CD14-positive monocyte (primary cell): Measurements from ENCODE around the gene GIN1. TPM values are rescaled to one million over a fixed set of nuclear protein-coding genes. Genes with fewer than 3 reads are reported as not detected.
A peak's percentile ranks its signal among the peaks of the same experiment; 100 is the strongest.

Source experiments
- DNase-seq, 3 donors: peaks; one replicate each; pipeline ENCODE4 v3.0.0-alpha.2; 2011 to 2022
- H2AFZ ChIP-seq: 2 replicates; pipeline ENCODE4 v1.6.0; 2012; ENCODE audit warnings: mild to moderate bottlenecking, low read depth, low read length, inconsistent platforms; ENCODE audit not compliant: insufficient read depth, poor library complexity, severe bottlenecking
- H3K27ac ChIP-seq, 2 donors: 1 replicate in 1 of 2; 2 replicates in 1 of 2; pipeline ENCODE4 v1.5.1; 2012 to 2013; ENCODE audit warnings: low read length in 2 of 2, control low read depth in 1 of 2, inconsistent platforms in 1 of 2, low read depth in 1 of 2, mild to moderate bottlenecking in 1 of 2
- H3K27me3 ChIP-seq, 2 donors: one replicate each; pipeline versions ENCODE4 v1.6.0 to v1.6.1; 2011 to 2013; ENCODE audit warnings: low read length in 2 of 2; ENCODE audit not compliant: control insufficient read depth in 2 of 2, insufficient read depth in 2 of 2
- H3K36me3 ChIP-seq, 2 donors: replicated peaks in 1 of 2; 1 replicate in 1 of 2; 2 replicates in 1 of 2; pipeline versions ENCODE4 v1.5.1 to v1.6.1; 2012 to 2013; ENCODE audit warnings: low read length in 2 of 2, control low read depth in 1 of 2, inconsistent platforms in 1 of 2, mild to moderate bottlenecking in 1 of 2; ENCODE audit not compliant: insufficient read depth in 2 of 2, control insufficient read depth in 1 of 2
- H3K4me1 ChIP-seq, 2 donors: 1 replicate in 1 of 2; 2 replicates in 1 of 2; pipeline versions ENCODE4 v1.5.1 to v1.6.1; 2012 to 2013; ENCODE audit warnings: low read length in 2 of 2, control low read depth in 1 of 2, inconsistent platforms in 1 of 2, mild to moderate bottlenecking in 1 of 2, moderate library complexity in 1 of 2; ENCODE audit not compliant: insufficient read depth in 2 of 2, control insufficient read depth in 1 of 2
- H3K4me2 ChIP-seq: replicated peaks from 2 replicates; pipeline ENCODE3; 2012; ENCODE audit warnings: low read length, moderate library complexity, mild to moderate bottlenecking; ENCODE audit not compliant: poor library complexity, severe bottlenecking; ENCODE audit errors: extremely low read depth
- H3K4me3 ChIP-seq, 3 experiments: fragments of 200-600 bp in 1 of 3; sonication (generic) in 1 of 3; replicated peaks in 1 of 3; 1 replicate in 2 of 3; 2 replicates in 1 of 3; pipeline ENCODE4 v1.5.1; 2011 to 2013; ENCODE audit warnings: low read length in 3 of 3, mild to moderate bottlenecking in 3 of 3, control low read depth in 2 of 3, low read depth in 2 of 3, inconsistent platforms in 1 of 3, moderate library complexity in 1 of 3
- H3K79me2 ChIP-seq: 2 replicates; pipeline ENCODE4 v1.6.0; 2012; ENCODE audit warnings: mild to moderate bottlenecking, control low read depth, inconsistent platforms, low read length, moderate library complexity; ENCODE audit not compliant: insufficient read depth
- H3K9ac ChIP-seq: 2 replicates; pipeline ENCODE4 v1.6.0; 2017; ENCODE audit warnings: low read length, mild to moderate bottlenecking; ENCODE audit not compliant: insufficient read depth, poor library complexity, severe bottlenecking
- H3K9me3 ChIP-seq, 2 donors: replicated peaks in 1 of 2; 1 replicate in 1 of 2; 2 replicates in 1 of 2; pipeline versions ENCODE4 v1.5.1 to v1.6.1; 2012 to 2013; ENCODE audit warnings: low read length in 2 of 2, control low read depth in 1 of 2; ENCODE audit not compliant: control insufficient read depth in 1 of 2, insufficient read depth in 1 of 2
- H4K20me1 ChIP-seq: 2 replicates; pipeline ENCODE4 v1.6.0; 2012; ENCODE audit warnings: mild to moderate bottlenecking, low read length, control low read depth, moderate library complexity; ENCODE audit not compliant: insufficient read depth
- H3K27ac Mint-ChIP-seq, 7 donors: one replicate each; pipeline ENCODE4 v1.8.0; 2020; ENCODE audit warnings: mild to moderate bottlenecking in 7 of 7, mixed read lengths in 7 of 7, moderate library complexity in 6 of 7, inconsistent platforms in 2 of 7
- H3K27me3 Mint-ChIP-seq, 3 donors: one replicate each; pipeline ENCODE4 v1.8.0; 2021 to 2022; ENCODE audit warnings: low read depth in 3 of 3, mild to moderate bottlenecking in 3 of 3, mixed read lengths in 3 of 3, moderate library complexity in 3 of 3, inconsistent platforms in 1 of 3
- H3K36me3 Mint-ChIP-seq, 2 donors: one replicate each; pipeline ENCODE4 v1.8.0; 2020; ENCODE audit warnings: mixed read lengths in 2 of 2, inconsistent platforms in 1 of 2, mild to moderate bottlenecking in 1 of 2
- H3K4me1 Mint-ChIP-seq: one replicate; pipeline ENCODE4 v1.8.0; 2020; ENCODE audit warnings: mild to moderate bottlenecking, mixed read lengths
- H3K4me3 Mint-ChIP-seq, 2 donors: one replicate each; pipeline ENCODE4 v1.8.0; 2020; ENCODE audit warnings: mild to moderate bottlenecking in 2 of 2, mixed read lengths in 2 of 2, moderate library complexity in 1 of 2
- H3K9me3 Mint-ChIP-seq, 7 donors: one replicate each; pipeline ENCODE4 v1.8.0; 2020 to 2022; ENCODE audit warnings: mixed read lengths in 7 of 7, mild to moderate bottlenecking in 6 of 7, moderate library complexity in 6 of 7, inconsistent platforms in 2 of 7
- CTCF ChIP-seq: fragments of 200-600 bp; IDR thresholded peaks from one replicate; pipeline ENCODE4 v1.8.0; 2022; ENCODE audit warnings: antibody characterized with exemption, mild to moderate bottlenecking
- WGBS: methylation state at CpG from one replicate; pipeline ENCODE4 v1.1.5; 2013; ENCODE audit warnings: missing lambda C conversion rate; ENCODE audit not compliant: insufficient coverage; 5-methylcytosine and 5-hydroxymethylcytosine counted together
- intact Hi-C, 2 donors: fragments of 100-400 bp; cut with micrococcal nuclease; formaldehyde crosslinking; loops; one replicate each; pipeline versions ENCODE4 v1.15.0 to v1.15.1; 2023
- polyA plus RNA-seq, 3 donors: library from polyadenylated mRNA; depleted of rRNA in 1 of 3; unstranded in 2 of 3; stranded (reverse) in 1 of 3; fragments of 300-500 nt in 2 of 3; fragments of >200 nt in 1 of 3; fragmentation: Illumina TruSeq in 2 of 3; gene quantifications; 1 replicate in 2 of 3; 2 replicates in 1 of 3; pipeline ENCODE4 v1.2.3, GENCODE V29; 2012 to 2021

The GIN1 gene
- polyA plus RNA-seq, 3 donors, result 2.2 to 4.7 (median 3.7) TPM

- no peaks in the 10 kb centered on the region for H3K9me3 ChIP-seq
- H3K4me2 ChIP-seq, result no peak overlapping the region
- peak overlapping the region in 1 of 7 donors; percentile 73 for H3K27ac Mint-ChIP-seq
- H2AFZ ChIP-seq, result no peak overlapping the region
- DNase-seq, result no peak
- H3K79me2 ChIP-seq, result no peaks in the 10 kb centered on the region
- no peaks in the 10 kb centered on the region for H4K20me1 ChIP-seq
- no CpG with 5 or more reads among the region's 1 CpG for WGBS
- no peak overlapping the region for H3K4me3 ChIP-seq
- H3K9ac ChIP-seq, result no peak overlapping the region
- no peaks in the 10 kb centered on the region for H3K27me3 ChIP-seq
- peaks cover 21 to 54% of the 10 kb centered on the region in 2 donors for H3K36me3 ChIP-seq
- H3K27me3 Mint-ChIP-seq, result no peaks in the 10 kb centered on the region
- no peak for TF ChIP-seq CTCF
- H3K27ac ChIP-seq, result no peak overlapping the region
- H3K4me1 ChIP-seq, result no peaks in the 10 kb centered on the region
- H3K9me3 Mint-ChIP-seq, result no peaks in the 10 kb centered on the region
- no peak overlapping the region for H3K4me3 Mint-ChIP-seq
- H3K4me1 Mint-ChIP-seq, result no peaks in the 10 kb centered on the region
- peaks cover 35 to 43% of the 10 kb centered on the region in 2 donors for H3K36me3 Mint-ChIP-seq
- intact Hi-C loops, result no loop called here
These were observed 17.7 kb downstream of the GIN1 start for GRCh38 chr5:103102234-103102633.

DNA sequence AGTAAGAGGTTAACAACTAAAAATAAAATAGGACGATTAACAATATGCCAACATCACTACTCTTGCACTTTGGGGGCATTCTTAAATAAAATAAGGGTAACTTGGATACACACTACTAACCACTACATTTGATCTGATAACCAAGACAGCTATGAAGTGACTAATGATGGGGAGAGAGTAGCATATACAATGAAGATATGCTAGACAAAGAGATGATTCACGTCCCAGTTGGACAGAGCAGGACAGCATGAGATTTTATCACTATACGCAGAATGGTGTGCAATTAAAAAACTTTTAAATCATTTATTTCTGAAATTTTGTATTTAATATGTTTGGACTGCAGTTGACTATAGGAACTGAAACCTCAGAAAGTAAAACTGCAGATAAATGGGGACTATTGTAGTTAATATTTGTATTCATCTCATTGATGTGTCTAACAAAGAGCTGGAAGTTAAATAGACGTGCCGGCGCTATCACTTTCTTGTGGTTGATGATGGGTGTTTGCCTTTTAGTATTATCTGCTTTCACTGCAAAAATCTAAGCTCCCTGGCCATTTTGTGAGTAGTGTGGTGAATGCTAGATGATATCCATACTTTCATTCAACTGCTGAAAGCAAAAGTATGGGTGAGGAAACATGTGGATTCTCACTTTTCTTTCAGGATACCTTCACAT, 18.7 kb downstream of the GIN1 start:
- TF ChIP-seq CTCF, result no peak
- Mint-ChIP-seq H3K27me3 (no peaks in the 10 kb centered on the region), H3K9me3 (no peaks in the 10 kb centered on the region), H3K4me1 (peaks cover under 1% of the 10 kb centered on the region), H3K4me3 (no peak overlapping the region), H3K27ac (no peak overlapping the region), H3K36me3 (peaks cover 36 to 39% of the 10 kb centered on the region in 2 donors)
- Histone ChIP-seq H3K4me2 (no peak overlapping the region), H3K4me3 (no peak overlapping the region), H3K4me1 (no peaks in the 10 kb centered on the region), H3K36me3 (peaks cover 20 to 51% of the 10 kb centered on the region in 2 donors), H3K9ac (no peak overlapping the region), H3K79me2 (no peaks in the 10 kb centered on the region), H3K27ac (no peak overlapping the region), H3K9me3 (no peaks in the 10 kb centered on the region), H2AFZ (no peak overlapping the region), H4K20me1 (no peaks in the 10 kb centered on the region), H3K27me3 (no peaks in the 10 kb centered on the region)
- DNase-seq, result no peak
- WGBS, result no CpG with 5 or more reads among the region's 6 CpGs
- intact Hi-C loops, result no loop called here
